GM20000 (cell line): ENCODE measurements around the gene BSN.

Experiments used
- DNase-seq: peaks from one replicate; pipeline ENCODE4 v3.0.0; 2012; ENCODE audit warnings: low spot score
- TF ChIP-seq, protein P1 (sequence below): IDR thresholded peaks from 2 replicates; pipeline ENCODE4 v1.5.1; 2012; ENCODE audit warnings: mild to moderate bottlenecking, control low read depth; ENCODE audit errors: extremely low read depth, missing control alignments

BSN gene

DNA sequence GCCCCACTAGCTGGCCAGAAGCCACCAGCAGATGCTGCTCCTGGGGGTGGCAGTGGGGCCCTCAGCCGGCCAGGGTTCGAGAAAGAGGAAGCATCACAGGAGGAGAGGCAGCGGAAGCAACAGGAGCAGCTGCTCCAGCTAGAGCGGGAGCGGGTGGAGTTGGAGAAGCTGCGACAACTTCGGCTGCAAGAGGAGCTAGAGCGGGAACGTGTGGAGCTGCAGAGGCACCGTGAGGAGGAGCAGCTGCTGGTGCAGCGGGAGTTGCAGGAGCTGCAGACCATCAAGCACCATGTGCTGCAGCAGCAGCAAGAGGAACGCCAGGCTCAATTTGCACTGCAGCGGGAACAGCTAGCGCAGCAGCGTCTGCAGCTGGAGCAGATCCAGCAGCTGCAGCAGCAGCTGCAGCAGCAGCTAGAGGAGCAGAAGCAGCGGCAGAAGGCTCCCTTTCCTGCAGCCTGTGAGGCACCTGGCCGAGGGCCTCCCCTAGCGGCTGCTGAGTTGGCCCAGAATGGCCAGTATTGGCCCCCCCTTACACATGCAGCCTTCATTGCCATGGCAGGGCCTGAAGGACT is 102.3 kb downstream of the BSN start:
- TF ChIP-seq, protein P1, sequence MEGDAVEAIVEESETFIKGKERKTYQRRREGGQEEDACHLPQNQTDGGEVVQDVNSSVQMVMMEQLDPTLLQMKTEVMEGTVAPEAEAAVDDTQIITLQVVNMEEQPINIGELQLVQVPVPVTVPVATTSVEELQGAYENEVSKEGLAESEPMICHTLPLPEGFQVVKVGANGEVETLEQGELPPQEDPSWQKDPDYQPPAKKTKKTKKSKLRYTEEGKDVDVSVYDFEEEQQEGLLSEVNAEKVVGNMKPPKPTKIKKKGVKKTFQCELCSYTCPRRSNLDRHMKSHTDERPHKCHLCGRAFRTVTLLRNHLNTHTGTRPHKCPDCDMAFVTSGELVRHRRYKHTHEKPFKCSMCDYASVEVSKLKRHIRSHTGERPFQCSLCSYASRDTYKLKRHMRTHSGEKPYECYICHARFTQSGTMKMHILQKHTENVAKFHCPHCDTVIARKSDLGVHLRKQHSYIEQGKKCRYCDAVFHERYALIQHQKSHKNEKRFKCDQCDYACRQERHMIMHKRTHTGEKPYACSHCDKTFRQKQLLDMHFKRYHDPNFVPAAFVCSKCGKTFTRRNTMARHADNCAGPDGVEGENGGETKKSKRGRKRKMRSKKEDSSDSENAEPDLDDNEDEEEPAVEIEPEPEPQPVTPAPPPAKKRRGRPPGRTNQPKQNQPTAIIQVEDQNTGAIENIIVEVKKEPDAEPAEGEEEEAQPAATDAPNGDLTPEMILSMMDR = no peak
- DNase-seq = no peak

DNA sequence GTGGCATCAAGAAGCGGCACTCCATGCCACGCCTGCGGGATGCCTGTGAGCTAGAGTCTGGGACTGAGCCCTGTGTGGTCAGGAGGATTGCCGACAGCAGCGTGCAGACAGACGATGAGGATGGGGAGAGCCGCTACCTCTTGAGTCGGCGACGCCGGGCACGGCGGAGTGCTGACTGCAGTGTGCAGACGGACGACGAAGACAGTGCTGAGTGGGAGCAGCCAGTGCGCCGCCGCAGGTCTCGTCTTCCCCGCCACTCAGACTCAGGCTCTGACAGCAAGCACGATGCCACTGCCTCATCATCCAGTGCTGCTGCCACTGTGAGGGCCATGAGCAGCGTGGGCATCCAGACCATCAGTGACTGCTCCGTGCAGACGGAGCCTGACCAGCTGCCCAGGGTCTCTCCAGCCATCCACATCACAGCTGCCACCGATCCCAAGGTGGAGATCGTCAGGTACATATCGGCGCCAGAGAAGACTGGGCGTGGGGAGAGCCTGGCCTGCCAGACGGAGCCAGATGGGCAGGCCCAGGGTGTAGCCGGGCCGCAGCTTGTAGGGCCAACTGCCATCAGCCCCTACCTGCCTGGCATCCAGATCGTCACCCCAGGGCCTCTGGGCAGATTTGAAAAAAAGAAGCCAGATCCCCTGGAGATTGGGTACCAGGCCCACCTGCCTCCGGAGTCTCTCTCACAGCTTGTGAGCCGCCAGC is 103.1 kb downstream of the BSN start:
- TF ChIP-seq, protein P1 = no peak
- DNase-seq = no peak

DNA sequence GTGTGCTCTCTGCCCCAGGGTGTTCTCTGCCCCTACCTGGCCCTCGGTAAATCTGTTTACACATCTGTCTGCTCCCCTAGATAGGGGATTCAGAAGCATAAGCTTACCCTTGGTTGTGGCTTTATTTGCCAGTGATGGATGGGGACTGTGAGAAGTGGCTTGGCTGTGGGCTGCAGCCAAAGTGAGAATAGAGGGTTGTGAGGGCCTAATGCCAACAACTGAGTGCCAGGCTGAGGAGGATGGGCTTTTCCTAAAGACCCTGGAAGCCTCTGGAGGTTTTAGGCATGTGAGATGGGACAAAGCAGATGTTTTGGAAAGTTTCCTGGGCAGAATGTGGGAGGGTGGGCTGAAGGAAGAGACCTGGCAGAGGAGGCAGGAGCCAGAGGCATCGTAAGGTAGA is 104.4 kb downstream of the BSN start:
- TF ChIP-seq, protein P1 = no peak
- no peak for DNase-seq

DNA sequence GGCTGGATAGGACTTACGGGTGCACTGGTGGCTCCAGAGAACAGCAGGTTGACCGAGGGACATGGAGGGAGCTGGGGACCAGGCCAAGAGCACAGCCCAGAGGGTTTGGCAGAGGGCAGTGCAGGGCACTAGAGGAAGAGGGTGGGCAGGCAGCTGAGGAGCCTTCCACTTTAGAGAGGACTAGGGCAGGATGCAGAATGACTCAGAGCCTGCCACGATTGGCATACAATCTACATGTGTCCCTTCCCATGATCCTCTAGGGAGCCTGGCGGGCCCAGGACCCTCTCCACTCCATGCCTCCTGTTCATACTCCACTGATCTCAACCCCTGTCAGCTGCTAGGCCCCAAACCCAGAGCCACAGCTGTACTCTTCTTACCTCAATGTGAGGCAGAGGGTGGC is 105.5 kb downstream of the BSN start:
- no peak for DNase-seq
- TF ChIP-seq, protein P1 = no peak

DNA sequence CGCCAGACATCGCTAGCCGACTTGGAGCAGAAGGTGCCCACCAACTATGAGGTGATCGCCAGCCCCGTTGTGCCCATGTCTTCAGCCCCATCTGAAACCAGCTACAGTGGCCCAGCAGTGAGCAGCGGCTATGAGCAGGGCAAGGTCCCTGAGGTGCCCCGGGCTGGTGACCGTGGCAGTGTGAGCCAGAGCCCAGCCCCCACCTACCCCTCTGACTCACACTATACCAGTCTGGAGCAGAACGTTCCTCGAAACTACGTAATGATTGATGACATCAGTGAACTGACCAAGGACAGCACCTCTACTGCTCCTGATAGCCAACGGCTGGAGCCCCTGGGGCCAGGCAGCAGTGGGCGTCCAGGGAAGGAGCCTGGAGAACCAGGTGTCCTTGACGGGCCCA is 107.0 kb downstream of the BSN start:
- no peak for DNase-seq
- TF ChIP-seq, protein P1 = no peak

DNA sequence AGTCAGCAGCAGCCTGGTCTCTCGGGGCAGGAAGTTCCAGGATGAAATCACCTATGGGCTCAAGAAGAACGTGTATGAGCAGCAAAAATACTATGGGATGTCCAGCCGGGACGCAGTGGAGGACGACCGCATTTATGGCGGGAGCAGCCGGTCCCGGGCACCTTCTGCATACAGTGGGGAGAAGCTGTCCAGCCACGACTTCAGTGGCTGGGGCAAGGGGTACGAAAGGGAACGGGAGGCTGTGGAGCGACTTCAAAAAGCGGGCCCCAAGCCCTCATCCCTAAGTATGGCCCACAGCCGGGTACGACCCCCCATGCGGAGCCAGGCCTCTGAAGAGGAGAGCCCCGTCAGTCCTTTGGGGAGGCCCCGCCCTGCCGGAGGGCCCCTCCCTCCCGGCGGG is 107.7 kb downstream of the BSN start:
- DNase-seq = no peak
- TF ChIP-seq, protein P1 = no peak

DNA sequence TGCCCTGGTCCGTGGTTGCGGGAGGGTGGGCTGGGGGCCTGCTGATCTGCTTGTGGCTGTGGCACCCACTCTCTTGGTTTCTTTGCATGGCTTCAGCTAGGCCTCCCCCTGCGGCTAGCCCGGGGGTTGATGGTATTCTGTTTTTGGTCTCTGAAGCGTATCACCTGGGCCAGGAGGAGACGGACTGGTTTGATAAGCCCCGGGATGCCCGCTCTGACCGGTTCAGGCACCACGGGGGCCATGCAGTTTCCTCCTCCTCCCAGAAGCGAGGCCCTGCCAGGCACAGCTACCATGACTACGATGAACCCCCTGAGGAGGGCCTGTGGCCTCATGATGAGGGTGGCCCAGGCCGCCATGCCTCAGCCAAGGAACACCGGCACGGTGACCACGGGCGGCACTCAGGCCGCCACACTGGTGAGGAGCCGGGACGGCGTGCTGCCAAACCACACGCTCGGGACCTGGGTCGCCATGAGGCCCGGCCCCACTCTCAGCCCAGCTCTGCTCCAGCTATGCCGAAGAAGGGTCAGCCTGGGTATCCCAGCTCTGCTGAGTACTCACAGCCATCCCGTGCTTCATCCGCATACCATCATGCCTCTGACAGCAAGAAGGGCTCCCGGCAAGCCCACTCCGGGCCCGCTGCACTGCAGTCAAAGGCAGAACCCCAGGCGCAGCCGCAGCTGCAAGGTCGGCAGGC is 108.6 kb downstream of the BSN start:
- TF ChIP-seq, protein P1 = no peak
- no peak for DNase-seq
